HCT116 (cell line): ENCODE measurements around the gene CXCR1. TPM values are rescaled to one million over a fixed set of nuclear protein-coding genes. Genes with fewer than 3 reads are reported as not detected.

ENCODE experiments used
- ATAC-seq: fragments of 200-7000 bp; cut with Tn5 transposase; 2 replicates; pipeline ENCODE4 v1.9.1; 2020; ENCODE audit warnings: mild to moderate bottlenecking, moderate library complexity
- BruUV-seq: library from RNA; stranded (reverse); fragments of 400-500 nt; replicated peaks from 2 replicates; lab custom pipeline; 2021; lab: Mats Ljungman, UMichigan
- CTCF ChIA-PET: fragments of 300-600 bp; sonication (Branson Sonifier 250); formaldehyde crosslinking; loops from one replicate; lab custom pipeline; 2021; ENCODE audit warnings: antibody characterized with exemption; lab: Charles Lee
- POLR2A ChIA-PET: fragments of 300-600, 350-600 bp; sonication (Branson Sonifier 250); formaldehyde crosslinking; loops from one replicate; lab custom pipeline; 2021; ENCODE audit warnings: antibody characterized with exemption; lab: Charles Lee
- RAD21 ChIA-PET, 2 experiments: fragments of 300-600 bp; sonication (Branson Sonifier 250); formaldehyde crosslinking; loops; one replicate each; lab custom pipeline; 2023; ENCODE audit warnings: low total read pairs in 2 of 2; ENCODE audit not compliant: uncharacterized antibody in 2 of 2, unreplicated experiment in 2 of 2, low non-redundant PET in 1 of 2; lab: Charles Lee
- DNase-seq: peaks from one replicate; pipeline ENCODE4 v3.0.0-alpha.2; 2010; ENCODE audit warnings: low read depth, low spot score
- H2AFZ ChIP-seq: fragments of 200-600 bp; shearing (Covaris generic), sonication (generic); 2 replicates; pipeline ENCODE4 v1.6.1; 2017; ENCODE audit warnings: low read depth, mixed run types, mixed read lengths, antibody characterized with exemption, low read length; ENCODE audit not compliant: poor library complexity, severe bottlenecking
- H3K27ac ChIP-seq: 2 replicates; pipeline ENCODE4 v1.5.1; 2012; ENCODE audit warnings: low read depth, low read length
- H3K27me3 ChIP-seq: fragments of 200-600 bp; sonication (generic); 2 replicates; pipeline ENCODE4 v1.6.1; 2016; ENCODE audit warnings: mixed run types, low read length, mixed read lengths; ENCODE audit not compliant: insufficient read depth
- H3K36me3 ChIP-seq, 2 experiments: fragments of 200-500 bp in 1 of 2; fragments of 200-600 bp in 1 of 2; sonication (Bioruptor generic) in 1 of 2; sonication (generic) in 1 of 2; 2 replicates each; pipeline versions ENCODE4 v1.5.1 to v1.6.1; 2014 to 2016; ENCODE audit warnings: low read length in 2 of 2, inconsistent platforms in 1 of 2, mixed read lengths in 1 of 2, mixed run types in 1 of 2; ENCODE audit not compliant: insufficient read depth in 2 of 2, control insufficient read depth in 1 of 2
- H3K4me1 ChIP-seq, 2 experiments: fragments of 200-600 bp in 1 of 2; sonication (generic) in 1 of 2; 2 replicates each; pipeline versions ENCODE4 v1.5.1 to v1.6.1; 2012 to 2017; ENCODE audit warnings: low read length in 2 of 2, inconsistent platforms in 1 of 2, mild to moderate bottlenecking in 1 of 2, mixed read lengths in 1 of 2, mixed run types in 1 of 2, moderate library complexity in 1 of 2; ENCODE audit not compliant: insufficient read depth in 2 of 2, control insufficient read depth in 1 of 2
- H3K4me2 ChIP-seq: fragments of 200-600 bp; sonication (generic); 2 replicates; pipeline ENCODE4 v1.6.1; 2017; ENCODE audit warnings: mixed run types, low read length, mixed read lengths
- H3K4me3 ChIP-seq, 2 experiments: fragments of 200-600 bp in 1 of 2; sonication (generic) in 1 of 2; replicated peaks in 1 of 2; 2 replicates each; pipeline ENCODE4 v1.5.1; 2011 to 2016; ENCODE audit warnings: low read length in 2 of 2, control low read depth in 1 of 2, low read depth in 1 of 2, mild to moderate bottlenecking in 1 of 2, mixed read lengths in 1 of 2, mixed run types in 1 of 2
- H3K79me2 ChIP-seq: fragments of 200-600 bp; sonication (generic); 2 replicates; pipeline ENCODE4 v1.6.1; 2017; ENCODE audit warnings: mild to moderate bottlenecking, mixed run types, low read length, moderate library complexity, mixed read lengths; ENCODE audit not compliant: insufficient read depth
- H3K9ac ChIP-seq: fragments of 200-600 bp; sonication (generic); 2 replicates; pipeline ENCODE4 v1.6.1; 2016; ENCODE audit warnings: low read length, mixed read lengths
- H3K9me2 ChIP-seq: fragments of 200-600 bp; sonication (generic), shearing (Covaris generic); 2 replicates; pipeline ENCODE4 v1.6.1; 2017; ENCODE audit warnings: mixed run types, mild to moderate bottlenecking, moderate library complexity; ENCODE audit not compliant: insufficient read depth
- H3K9me3 ChIP-seq, 2 experiments: fragments of 200-500 bp in 1 of 2; fragments of 200-600 bp in 1 of 2; sonication (Bioruptor generic) in 1 of 2; sonication (generic) in 1 of 2; 2 replicates each; pipeline ENCODE4 v1.6.1; 2014 to 2017; ENCODE audit warnings: low read length in 2 of 2, mixed read lengths in 2 of 2, inconsistent platforms in 1 of 2, low read depth in 1 of 2, mild to moderate bottlenecking in 1 of 2, mixed run types in 1 of 2, moderate library complexity in 1 of 2; ENCODE audit not compliant: control insufficient read depth in 1 of 2, insufficient read depth in 1 of 2
- H4K20me1 ChIP-seq: fragments of 200-600 bp; sonication (generic), shearing (Covaris generic); 2 replicates; pipeline ENCODE4 v1.6.1; 2017; ENCODE audit warnings: mixed run types, mild to moderate bottlenecking, moderate library complexity; ENCODE audit not compliant: insufficient read depth
- CTCF ChIP-seq, 3 experiments: fragments of 200-600 bp in 1 of 3; sonication (generic) in 1 of 3; IDR thresholded peaks in 2 of 3; conservative IDR thresholded peaks in 1 of 3; 2 replicates each; pipeline ENCODE4 v1.5.1; 2012 to 2017; ENCODE audit warnings: low read depth in 2 of 3, low read length in 2 of 3, antibody characterized with exemption in 1 of 3, borderline replicate concordance in 1 of 3, control low read depth in 1 of 3, mild to moderate bottlenecking in 1 of 3, mixed read lengths in 1 of 3, mixed run types in 1 of 3, moderate library complexity in 1 of 3; ENCODE audit not compliant: insufficient read depth in 1 of 3
- ELF1 ChIP-seq: IDR thresholded peaks from 2 replicates; pipeline ENCODE4 v1.6.1; 2012; ENCODE audit warnings: low read depth, borderline replicate concordance
- POLR2AphosphoS5 ChIP-seq: IDR thresholded peaks from 2 replicates; pipeline ENCODE4 v1.6.1; 2011; ENCODE audit warnings: mild to moderate bottlenecking, low read depth, low read length, moderate library complexity
- RAD21 ChIP-seq: IDR thresholded peaks from 2 replicates; pipeline ENCODE4 v1.6.1; 2012; ENCODE audit warnings: low read depth, mild to moderate bottlenecking
- SRF ChIP-seq: IDR thresholded peaks from 2 replicates; pipeline ENCODE4 v1.6.1; 2012; ENCODE audit warnings: low read depth
- intact Hi-C: fragments of 100-400 bp; cut with micrococcal nuclease; formaldehyde crosslinking; loops from 2 replicates; pipeline ENCODE4 v1.10.0; 2022
- total RNA-seq: library from RNA; stranded (reverse); gene quantifications from one replicate; pipeline ENCODE4 v1.2.1, GENCODE V29; 2021; ENCODE audit not compliant: unreplicated experiment
- TF ChIP-seq, protein P1 (sequence below): IDR thresholded peaks from 2 replicates; pipeline ENCODE4 v1.6.1; 2012

CXCR1 gene
- total RNA-seq, 1 experiment from 2014 or later: not detected

- intact Hi-C loops: no loop called here
- no peak for TF ChIP-seq ELF1
- peak; percentile 32; the same call in 1 of the 2 replicates for TF ChIP-seq SRF
- H3K4me2 ChIP-seq: no peak overlapping the region
- H4K20me1 ChIP-seq: no peaks in the 10 kb centered on the region
- DNase-seq: no peak
- H3K79me2 ChIP-seq: no peaks in the 10 kb centered on the region
- no peaks in the 10 kb centered on the region for H3K9me2 ChIP-seq
- ChIA-PET POLR2A (no interaction called here), CTCF (no interaction called here), RAD21 (no interaction called here)
- no peaks in the 10 kb centered on the region for H3K27me3 ChIP-seq
- no peak overlapping the region for H3K4me3 ChIP-seq
- peaks cover 6 to 9% of the 10 kb centered on the region in 2 experiments; a peak in 3 of 4 replicates for H3K4me1 ChIP-seq
- no TSS peak for BruUV-seq
- no peaks in the 10 kb centered on the region for H3K36me3 ChIP-seq
- H2AFZ ChIP-seq: no peak overlapping the region
- no peak for ATAC-seq
- no peak overlapping the region for H3K27ac ChIP-seq
- H3K9me3 ChIP-seq: no peaks in the 10 kb centered on the region
- H3K9ac ChIP-seq: no peak overlapping the region
Observed at GRCh38 chr2:218169757-218170546, 3.2 kb upstream of the CXCR1 start.

DNA sequence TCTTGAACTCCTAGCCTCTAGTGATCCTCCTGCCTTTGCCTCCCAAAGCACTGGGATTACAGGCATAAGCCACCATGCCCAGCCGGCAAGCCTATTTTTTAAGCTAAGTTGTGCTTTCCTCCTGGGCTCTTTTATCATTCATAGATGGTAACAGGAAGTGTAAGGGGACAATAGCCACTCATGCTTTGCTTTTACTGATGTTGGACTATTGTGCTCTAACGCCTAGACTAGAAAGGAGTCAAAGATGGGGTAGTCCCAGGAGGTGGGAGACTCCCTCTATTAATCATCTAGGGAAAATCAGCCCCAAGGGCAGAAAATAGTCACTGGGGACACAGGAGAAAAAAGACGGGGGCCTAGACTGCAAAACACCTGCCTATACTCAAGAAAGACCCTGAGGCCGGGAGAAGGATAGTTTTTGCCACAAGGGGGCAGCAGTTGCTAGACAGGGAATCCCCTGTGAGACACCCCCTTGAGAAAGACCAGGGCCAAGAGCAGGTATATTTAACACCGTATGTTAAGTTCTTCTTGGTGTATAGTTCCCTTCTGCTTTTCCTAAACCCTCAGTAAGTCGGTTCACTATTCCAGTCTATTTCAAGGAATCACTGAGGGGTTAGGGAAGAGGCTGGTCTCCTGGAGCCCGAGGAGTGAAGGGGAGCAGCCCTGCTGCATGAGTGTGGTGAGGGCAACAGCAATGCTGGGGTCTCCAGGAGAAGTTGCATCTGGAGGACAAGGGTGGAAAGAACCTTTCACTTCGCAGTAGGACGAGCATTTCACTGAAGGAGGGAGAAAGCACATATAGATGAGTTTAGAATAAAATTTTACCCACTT is 2.1 kb upstream of the CXCR1 start:
- no TSS peak for BruUV-seq
- POLR2A ChIA-PET: no interaction called here
- no peaks in the 10 kb centered on the region for H3K27me3 ChIP-seq
- no peak overlapping the region for H3K27ac ChIP-seq
- no peaks in the 10 kb centered on the region for H3K36me3 ChIP-seq
- H3K4me2 ChIP-seq: no peak overlapping the region
- no peaks in the 10 kb centered on the region for H3K9me2 ChIP-seq
- RAD21 ChIA-PET: no interaction called here
- H3K9ac ChIP-seq: no peak overlapping the region
- no peak overlapping the region for H2AFZ ChIP-seq
- no peaks in the 10 kb centered on the region for H3K79me2 ChIP-seq
- DNase-seq (peak; percentile 37), ATAC-seq (peak; percentile 93)
- CTCF ChIA-PET: interaction anchor here (0.7 to 1.1 kb wide), 3 partner anchors 9 to 89 kb away, joined by 3 to 6 read pairs (median 4); no protein-coding TSS in a partner anchor
- TF ChIP-seq CTCF (IDR thresholded peaks at IDR 0.05 in 2 of 3, conservative IDR thresholded peaks at IDR 0.05 in 1 of 3; ENCODE audit: borderline replicate concordance in 1 of 3, insufficient read depth in 1 of 3, low read depth in 2 of 3, low read length in 2 of 3): peak; percentile 70 to 93 (median 91); a peak in 5 of 6 replicates
- TF ChIP-seq, protein P1, sequence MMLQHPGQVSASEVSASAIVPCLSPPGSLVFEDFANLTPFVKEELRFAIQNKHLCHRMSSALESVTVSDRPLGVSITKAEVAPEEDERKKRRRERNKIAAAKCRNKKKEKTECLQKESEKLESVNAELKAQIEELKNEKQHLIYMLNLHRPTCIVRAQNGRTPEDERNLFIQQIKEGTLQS: no peak
- TF ChIP-seq POLR2AphosphoS5: no peak
- peak; percentile 70 for TF ChIP-seq RAD21
- intact Hi-C loops: no loop called here
- H3K4me1 ChIP-seq: peaks cover 6 to 9% of the 10 kb centered on the region in 2 experiments; a peak in 3 of 4 replicates
- H3K4me3 ChIP-seq: no peak overlapping the region
- H4K20me1 ChIP-seq: no peaks in the 10 kb centered on the region
- H3K9me3 ChIP-seq: no peaks in the 10 kb centered on the region
